ENCODE results near the gene NTM.

The NTM gene

DNA sequence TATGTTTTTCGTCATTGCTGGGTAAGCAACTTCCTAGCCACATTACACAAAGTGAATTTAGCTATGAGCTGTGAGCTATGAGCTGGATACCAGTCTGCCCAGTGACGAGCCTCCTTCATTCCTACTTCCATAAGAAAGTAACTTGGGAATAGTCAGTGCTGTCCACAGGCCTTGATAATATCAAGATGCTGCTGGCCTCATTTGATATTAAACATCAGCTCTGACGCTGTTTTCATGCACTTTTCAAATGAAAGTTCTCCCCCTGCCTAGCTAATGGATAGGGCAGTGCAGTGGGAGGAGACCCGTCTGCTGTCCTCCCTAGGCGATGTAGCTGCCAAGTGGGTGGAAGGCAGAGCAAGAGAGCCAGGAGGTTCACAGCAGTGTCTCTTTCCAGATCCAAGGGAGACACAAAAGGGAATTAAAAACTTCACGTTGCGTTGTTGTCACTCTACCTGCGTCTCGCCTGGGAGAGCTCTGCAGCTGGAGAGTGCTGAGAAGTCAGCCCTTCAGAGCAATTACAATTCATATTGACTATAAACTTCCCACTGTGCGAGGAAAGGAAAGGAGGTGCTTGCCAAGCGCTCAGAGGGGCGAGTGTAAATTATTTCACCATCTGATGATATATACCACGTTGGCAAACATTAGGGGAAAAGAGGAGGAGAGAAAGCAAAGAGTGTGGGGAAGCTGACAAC, 861.4 kb downstream of the NTM start:
- DNase-seq (ENCODE audit: low read depth in 1 of 2, low spot score in 1 of 2) = no peak

DNA sequence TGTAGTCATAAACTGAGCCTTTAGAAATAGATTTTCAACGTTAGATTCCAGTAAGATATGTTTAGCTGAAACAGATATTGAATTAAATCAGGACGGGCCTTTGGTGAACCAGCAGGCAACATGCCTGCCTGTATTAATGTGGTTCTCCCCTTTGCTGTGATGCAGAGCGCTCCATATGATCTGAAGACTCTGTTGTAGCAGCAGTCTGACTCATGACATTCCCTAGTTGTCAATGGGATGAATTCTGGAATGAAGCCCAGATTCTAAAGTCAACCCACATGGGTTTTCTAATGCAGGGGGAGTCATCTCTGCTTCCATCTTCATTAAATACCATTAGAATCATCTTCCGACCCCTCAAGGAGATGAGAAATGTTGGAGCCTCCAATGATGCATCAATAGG, 864.5 kb downstream of the NTM start:
- DNase-seq (ENCODE audit: low read depth in 1 of 2, low spot score in 1 of 2) = no peak

DNA sequence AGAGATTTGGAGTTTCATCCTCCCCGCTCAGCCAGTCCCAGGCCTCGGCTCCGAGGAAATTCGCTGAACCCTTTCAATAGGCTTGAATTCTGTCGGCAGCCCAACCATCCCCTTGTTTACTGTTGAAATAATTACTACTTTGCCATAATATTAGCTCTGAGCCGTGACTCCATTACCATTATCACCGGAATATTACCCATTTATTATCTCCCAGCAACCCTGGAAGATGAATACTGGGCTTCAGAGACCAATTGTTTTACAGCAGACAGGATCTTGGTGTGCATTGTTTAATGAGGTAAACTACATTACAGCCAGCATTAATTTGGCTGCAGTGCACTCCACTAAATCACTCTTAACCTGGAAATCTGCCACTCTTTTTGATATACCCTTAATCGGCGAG, 867.4 kb downstream of the NTM start:
- no peak for DNase-seq (ENCODE audit: low read depth in 1 of 2, low spot score in 1 of 2)

GRCh38 chr11:132238331-132238866, 868.0 kb downstream of the NTM start:
- no peak for DNase-seq (ENCODE audit: low read depth in 1 of 2, low spot score in 1 of 2)

DNA sequence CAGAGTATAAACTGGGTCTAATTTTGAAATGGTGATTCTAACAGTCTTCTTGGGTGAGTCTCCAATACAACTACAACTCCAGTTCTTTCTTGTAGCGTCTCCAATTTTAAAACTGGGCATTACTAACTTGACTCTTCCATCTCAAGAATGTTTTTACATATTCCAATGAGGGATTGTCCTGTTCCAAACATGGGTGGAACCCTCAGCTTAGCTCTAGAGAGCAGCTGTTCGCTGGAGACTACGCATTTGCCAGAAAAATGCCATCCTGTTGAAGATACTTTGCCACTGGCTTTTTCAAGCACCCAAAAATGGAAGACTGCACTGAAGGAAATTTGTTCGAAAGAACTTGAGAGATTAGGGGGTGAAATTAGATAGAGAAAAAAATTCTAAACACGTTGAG, 870.0 kb downstream of the NTM start:
- no peak for DNase-seq (ENCODE audit: low read depth in 1 of 2, low spot score in 1 of 2)

DNA sequence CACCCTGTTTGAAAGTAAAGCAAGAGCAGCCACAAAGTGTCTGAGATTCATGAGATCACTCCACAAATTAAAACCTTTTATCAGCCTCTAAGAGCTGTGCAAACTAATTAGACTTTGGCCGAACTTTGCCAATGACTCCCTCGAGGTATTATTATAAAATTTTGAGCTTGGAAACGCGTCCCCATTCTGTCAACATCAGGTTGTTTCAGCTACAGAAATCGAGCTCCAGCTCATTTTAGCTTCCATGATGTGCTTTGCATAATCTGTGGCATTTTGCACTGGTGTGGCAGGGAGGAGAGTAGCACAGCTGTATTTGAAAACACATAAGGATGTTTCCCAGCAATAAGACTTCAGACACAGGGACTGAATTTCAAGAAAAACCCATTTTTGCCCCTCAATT, 872.2 kb downstream of the NTM start:
- DNase-seq (ENCODE audit: low read depth in 1 of 2, low spot score in 1 of 2) = no peak

DNA sequence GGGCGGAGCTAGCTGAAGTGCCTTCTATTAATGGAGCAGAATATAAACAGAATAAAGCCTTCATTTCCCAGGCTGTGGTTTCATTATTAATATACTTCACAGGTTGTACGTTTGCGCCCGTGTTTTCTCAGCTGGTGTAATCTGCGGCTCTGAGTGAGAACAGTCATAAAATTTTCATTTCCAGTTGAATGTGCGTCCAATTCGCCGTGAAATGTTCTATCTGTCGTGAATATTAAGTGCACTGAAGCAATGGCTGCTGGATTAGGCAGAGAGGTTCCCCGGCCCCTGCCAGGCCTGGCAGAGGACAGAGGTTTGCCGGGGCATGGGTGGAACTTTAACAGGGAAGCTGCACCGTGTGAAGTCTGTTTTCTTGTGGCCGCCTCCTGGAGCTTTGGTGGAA, 874.4 kb downstream of the NTM start:
- DNase-seq (ENCODE audit: low read depth in 1 of 2, low spot score in 1 of 2) = no peak

GRCh38 chr11:132245403-132246385, 875.3 kb downstream of the NTM start:
- DNase-seq (ENCODE audit: low read depth in 1 of 2, low spot score in 1 of 2) = no peak

GRCh38 chr11:132248580-132248979, 878.2 kb downstream of the NTM start:
- DNase-seq (ENCODE audit: low read depth in 1 of 2, low spot score in 1 of 2) = no peak

DNA sequence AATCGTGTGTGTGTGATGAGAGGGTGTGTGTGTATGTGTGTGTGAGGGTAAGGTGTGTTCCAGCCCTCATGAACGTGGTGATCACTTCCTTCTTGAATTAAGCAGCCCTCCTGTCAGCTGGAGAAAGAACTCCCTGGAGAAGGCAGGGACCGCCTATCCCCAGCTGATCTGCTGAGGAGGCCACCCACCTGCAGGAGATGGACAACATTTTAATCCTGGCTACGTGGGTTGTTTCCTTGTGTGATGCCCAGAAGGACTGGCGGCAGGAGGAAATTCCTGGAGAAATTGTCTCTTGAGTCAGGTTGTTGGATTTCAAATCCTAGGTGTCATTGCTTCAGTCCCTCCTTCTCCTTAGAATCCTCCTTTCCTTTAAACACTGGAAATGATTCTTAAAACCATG, 878.8 kb downstream of the NTM start:
- no peak for DNase-seq (ENCODE audit: low read depth in 1 of 2, low spot score in 1 of 2)

DNA sequence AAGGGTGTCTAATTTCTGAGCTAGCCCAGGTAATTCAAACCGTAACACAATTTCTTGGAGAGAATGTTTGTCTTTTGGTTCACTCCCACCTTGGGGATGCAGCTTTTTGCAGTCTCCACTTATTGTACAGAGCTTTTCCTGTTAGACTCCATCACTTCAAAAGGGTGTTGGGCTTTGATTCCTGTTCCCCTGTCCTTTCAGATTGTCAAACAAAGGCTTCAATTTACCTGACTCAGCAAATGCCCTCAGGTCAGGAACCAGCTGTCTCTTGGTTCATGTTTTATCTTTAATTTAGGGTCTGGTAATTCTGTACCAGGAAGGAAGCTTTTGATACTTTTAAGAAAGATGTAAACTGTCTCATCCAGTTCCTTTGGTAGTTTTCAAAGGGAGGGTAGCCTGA, 880.6 kb downstream of the NTM start:
- DNase-seq (ENCODE audit: low read depth in 1 of 2, low spot score in 1 of 2) = no peak

- DNase-seq (ENCODE audit: low read depth in 1 of 2, low spot score in 1 of 2) = no peak
Measured at GRCh38 chr11:132253469-132254264, 883.3 kb downstream of the NTM start.

- DNase-seq (ENCODE audit: low read depth in 1 of 2, low spot score in 1 of 2) = no peak
Measured at GRCh38 chr11:132254906-132255305, 884.5 kb downstream of the NTM start.

- DNase-seq (ENCODE audit: low read depth in 1 of 2, low spot score in 1 of 2) = no peak
Measured at GRCh38 chr11:132256528-132257279, 886.3 kb downstream of the NTM start.

- DNase-seq (ENCODE audit: low read depth in 1 of 2, low spot score in 1 of 2) = no peak
Measured at GRCh38 chr11:132257871-132258270, 887.5 kb downstream of the NTM start.

DNA sequence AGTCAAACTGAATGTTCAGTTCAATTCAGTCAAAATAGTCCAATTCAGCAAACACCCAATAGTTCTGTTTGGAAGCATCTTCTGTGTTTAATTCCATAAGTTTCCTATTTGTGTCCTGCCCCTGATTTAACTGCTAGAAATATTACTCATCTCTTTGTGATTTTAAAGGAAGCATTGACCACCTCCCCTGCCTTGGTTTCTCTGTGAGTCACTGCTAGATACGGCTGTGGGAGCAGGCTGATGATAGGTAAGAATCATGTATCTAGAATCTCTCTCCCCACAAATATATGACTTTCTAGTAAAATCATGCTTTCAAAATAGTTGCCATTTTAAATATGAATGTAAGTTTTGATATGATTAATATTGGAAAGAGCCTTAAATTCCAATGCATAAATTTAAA, 888.5 kb downstream of the NTM start:
- no peak for DNase-seq (ENCODE audit: low read depth in 1 of 2, low spot score in 1 of 2)

DNA sequence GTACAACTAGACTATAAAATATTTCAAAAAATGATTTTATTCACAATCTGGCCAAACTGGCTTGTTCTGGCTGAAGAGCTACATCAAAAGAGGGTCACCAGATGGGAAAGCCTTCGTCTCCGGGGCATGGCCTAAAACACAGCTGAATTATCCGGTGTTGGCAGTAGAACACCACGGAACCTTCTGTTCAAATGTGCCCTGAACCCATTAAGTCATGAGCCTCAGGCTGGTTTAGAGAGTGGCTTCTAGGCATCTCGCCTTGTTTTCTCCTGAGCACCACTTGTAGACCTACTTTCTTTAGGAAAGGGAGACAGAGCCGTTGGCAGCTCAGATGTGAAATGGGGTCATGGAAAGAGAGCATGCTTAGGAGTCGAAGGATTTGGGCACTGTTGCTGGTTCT, 890.2 kb downstream of the NTM start:
- no peak for DNase-seq (ENCODE audit: low read depth in 1 of 2, low spot score in 1 of 2)

DNA sequence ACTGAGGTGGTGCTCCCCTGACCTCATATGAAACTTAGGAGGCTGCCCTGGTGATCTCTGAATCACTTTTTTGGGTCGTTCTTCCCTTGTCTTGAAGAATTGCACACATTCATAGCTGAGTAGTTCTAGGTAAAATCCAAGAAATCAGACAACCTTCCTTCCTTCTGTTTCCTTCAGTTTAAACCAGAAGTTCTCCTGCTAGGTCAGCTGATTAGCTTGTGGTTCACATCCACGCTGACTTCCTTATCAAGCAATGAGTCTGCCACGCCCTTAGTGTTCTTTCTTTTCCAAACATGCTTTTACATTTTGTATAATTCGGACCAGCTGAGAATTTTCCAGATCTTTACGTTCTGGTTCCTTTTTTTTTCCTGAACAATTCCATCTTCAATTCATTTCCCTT, 892.8 kb downstream of the NTM start:
- DNase-seq (ENCODE audit: low read depth in 1 of 2, low spot score in 1 of 2) = no peak

GRCh38 chr11:132263875-132264274, 893.5 kb downstream of the NTM start:
- no peak for DNase-seq (ENCODE audit: low read depth in 1 of 2, low spot score in 1 of 2)

DNA sequence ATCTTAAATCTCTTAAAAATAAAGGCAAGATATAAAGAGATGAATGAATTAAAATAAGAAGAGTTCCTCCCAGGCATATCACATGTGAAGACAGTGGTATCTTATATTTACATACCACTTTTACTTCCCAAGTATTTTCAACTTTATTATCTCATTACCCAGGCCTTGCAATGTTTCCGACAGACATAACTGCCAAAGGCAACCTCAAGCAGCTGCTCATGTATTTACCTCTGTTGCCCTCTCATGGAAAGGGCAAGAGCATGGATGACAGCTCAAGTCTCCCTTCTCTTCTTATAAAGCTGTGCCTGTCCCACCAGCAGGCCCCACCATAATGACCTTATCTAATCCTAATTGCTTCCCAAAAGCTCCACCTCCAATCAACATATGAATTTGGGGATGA, 894.2 kb downstream of the NTM start:
- no peak for DNase-seq (ENCODE audit: low read depth in 1 of 2, low spot score in 1 of 2)
